Activated CD8-positive, alpha-beta memory T cell treated with anti-CD3 and anti-CD28 coated beads, Interleukin-2, amount 10 ng/mL, durations not matched to agents 7 days and 5 days (primary cell): Measurements from ENCODE around the gene PACRG. TPM values are rescaled to one million over a fixed set of nuclear protein-coding genes. Genes with fewer than 3 reads are reported as not detected.

Experiments
- ATAC-seq: fragments of 150-1000 bp; cut with Tn5 transposase; one replicate; pipeline ENCODE4 v1.10.0; 2021; ENCODE audit warnings: moderate library complexity
- CTCF ChIA-PET: fragments of 350-600 bp; sonication (Branson Sonifier 250); formaldehyde crosslinking; loops from one replicate; lab custom pipeline; 2021; ENCODE audit warnings: antibody characterized with exemption; lab: Charles Lee
- DNase-seq: peaks from one replicate; pipeline ENCODE4 v3.0.0-alpha.2; 2020
- H3K27ac Mint-ChIP-seq: one replicate; pipeline ENCODE4 v1.8.0; 2021; ENCODE audit warnings: mild to moderate bottlenecking, mixed read lengths
- H3K27me3 Mint-ChIP-seq: one replicate; pipeline ENCODE4 v1.8.0; 2021; ENCODE audit warnings: mixed read lengths
- H3K36me3 Mint-ChIP-seq: one replicate; pipeline ENCODE4 v1.8.0; 2021; ENCODE audit warnings: mild to moderate bottlenecking, mixed read lengths
- H3K4me1 Mint-ChIP-seq: one replicate; pipeline ENCODE4 v1.8.0; 2021; ENCODE audit warnings: mixed read lengths
- H3K4me3 Mint-ChIP-seq: one replicate; pipeline ENCODE4 v1.8.0; 2021; ENCODE audit warnings: mild to moderate bottlenecking, moderate library complexity, mixed read lengths
- H3K9me3 Mint-ChIP-seq: one replicate; pipeline ENCODE4 v1.8.0; 2022; ENCODE audit warnings: low read depth, mixed read lengths
- total RNA-seq, 2 experiments: library from RNA; stranded (reverse); gene quantifications; one replicate each; pipeline ENCODE4 v1.2.3, GENCODE V29; 2021

PACRG gene
- total RNA-seq, 2 experiments from 2014 or later: not detected

- Mint-ChIP-seq H3K36me3 (no peaks in the 10 kb centered on the region), H3K4me3 (no peak overlapping the region), H3K27ac (no peak overlapping the region), H3K9me3 (no peaks in the 10 kb centered on the region), H3K4me1 (no peaks in the 10 kb centered on the region), H3K27me3 (peaks cover 2% of the 10 kb centered on the region)
- no peak for ATAC-seq
- no peak for DNase-seq
- CTCF ChIA-PET: no interaction called here
Observed at GRCh38 chr6:163177007-163177406, 449.2 kb downstream of the PACRG start.

- ATAC-seq (no peak), DNase-seq (no peak)
- H3K4me1 Mint-ChIP-seq: no peaks in the 10 kb centered on the region
- no peak overlapping the region for H3K4me3 Mint-ChIP-seq
- CTCF ChIA-PET: no interaction called here
- peaks cover 2% of the 10 kb centered on the region for H3K27me3 Mint-ChIP-seq
- no peaks in the 10 kb centered on the region for H3K9me3 Mint-ChIP-seq
- H3K36me3 Mint-ChIP-seq: no peaks in the 10 kb centered on the region
- no peak overlapping the region for H3K27ac Mint-ChIP-seq
Observed at GRCh38 chr6:163177892-163178420, 450.2 kb downstream of the PACRG start.

- Mint-ChIP-seq H3K27ac (no peak overlapping the region), H3K9me3 (no peaks in the 10 kb centered on the region), H3K4me1 (no peaks in the 10 kb centered on the region), H3K36me3 (no peaks in the 10 kb centered on the region), H3K4me3 (no peak overlapping the region), H3K27me3 (peaks cover 2% of the 10 kb centered on the region)
- no peak for ATAC-seq
- no peak for DNase-seq
- CTCF ChIA-PET: interaction anchor here (1.1 kb wide), 1 partner anchor 9 kb away, joined by 3 read pairs; no protein-coding TSS in a partner anchor
Observed at GRCh38 chr6:163179061-163179460, 451.3 kb downstream of the PACRG start.

DNA sequence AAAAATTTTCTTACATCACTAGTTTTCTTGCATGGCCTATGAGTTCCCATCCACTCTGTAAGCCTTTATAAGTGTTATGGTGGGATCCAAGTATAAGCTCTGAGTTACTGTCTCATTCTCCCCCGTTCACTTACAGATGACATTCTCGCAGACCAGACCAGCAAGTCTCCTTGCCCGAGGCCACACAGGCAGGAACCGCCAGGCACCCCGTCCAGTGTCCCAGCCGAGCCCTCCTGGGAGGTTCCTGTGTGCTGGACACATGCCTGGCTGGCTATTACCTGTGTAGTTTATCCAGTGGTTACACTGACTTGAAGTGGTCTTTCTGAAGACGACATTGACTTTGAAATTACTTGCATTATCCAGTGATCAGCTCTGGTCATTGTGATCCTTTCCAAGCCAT, 451.9 kb downstream of the PACRG start:
- no peak overlapping the region for H3K4me3 Mint-ChIP-seq
- no peaks in the 10 kb centered on the region for H3K4me1 Mint-ChIP-seq
- H3K27me3 Mint-ChIP-seq: peaks cover 2% of the 10 kb centered on the region
- H3K9me3 Mint-ChIP-seq: no peaks in the 10 kb centered on the region
- H3K27ac Mint-ChIP-seq: no peak overlapping the region
- ATAC-seq (no peak), DNase-seq (no peak)
- CTCF ChIA-PET: interaction anchor here (1.1 kb wide), 1 partner anchor 9 kb away, joined by 3 read pairs; no protein-coding TSS in a partner anchor
- H3K36me3 Mint-ChIP-seq: no peaks in the 10 kb centered on the region

DNA sequence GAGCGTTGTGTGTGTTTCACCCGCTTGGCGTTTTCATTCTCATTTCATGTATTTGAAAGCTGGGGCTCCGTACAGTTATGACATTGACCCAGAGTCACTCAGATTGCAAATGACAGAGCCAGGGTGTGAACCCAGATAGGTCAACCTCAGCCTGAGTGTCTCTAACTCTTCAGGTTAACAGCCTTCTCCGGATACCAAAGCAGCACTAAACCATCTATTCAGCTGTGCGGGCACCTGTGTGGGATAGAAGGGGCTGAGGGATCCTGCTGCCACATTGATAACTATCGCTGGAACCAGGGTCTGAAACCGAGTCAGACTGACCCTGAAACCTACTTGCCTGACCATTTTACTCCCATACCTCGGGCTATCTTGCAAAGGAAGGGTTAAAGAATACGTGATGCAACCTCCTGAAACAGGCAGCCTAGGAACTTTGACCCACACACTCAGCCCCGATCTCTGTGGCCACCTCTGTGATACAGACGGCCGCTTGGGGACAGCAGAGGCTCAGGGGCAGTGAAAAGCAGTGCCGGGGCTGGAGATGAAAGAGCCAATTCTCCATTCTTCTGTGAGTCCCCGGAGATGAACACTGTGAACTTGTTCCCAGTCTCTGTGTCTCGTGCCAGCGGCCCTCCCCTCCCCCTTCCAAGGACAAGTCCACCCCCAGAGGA, 453.2 kb downstream of the PACRG start:
- CTCF ChIA-PET: no interaction called here
- no peak for ATAC-seq
- DNase-seq: no peak
- no peaks in the 10 kb centered on the region for H3K9me3 Mint-ChIP-seq
- no peaks in the 10 kb centered on the region for H3K4me1 Mint-ChIP-seq
- peaks cover 2% of the 10 kb centered on the region for H3K27me3 Mint-ChIP-seq
- no peak overlapping the region for H3K27ac Mint-ChIP-seq
- no peak overlapping the region for H3K4me3 Mint-ChIP-seq
- H3K36me3 Mint-ChIP-seq: no peaks in the 10 kb centered on the region

GRCh38 chr6:163181666-163182180, 453.9 kb downstream of the PACRG start:
- CTCF ChIA-PET: no interaction called here
- DNase-seq (no peak), ATAC-seq (no peak)
- no peaks in the 10 kb centered on the region for H3K4me1 Mint-ChIP-seq
- no peak overlapping the region for H3K27ac Mint-ChIP-seq
- no peaks in the 10 kb centered on the region for H3K9me3 Mint-ChIP-seq
- no peaks in the 10 kb centered on the region for H3K36me3 Mint-ChIP-seq
- H3K27me3 Mint-ChIP-seq: peaks cover 2% of the 10 kb centered on the region
- no peak overlapping the region for H3K4me3 Mint-ChIP-seq

DNA sequence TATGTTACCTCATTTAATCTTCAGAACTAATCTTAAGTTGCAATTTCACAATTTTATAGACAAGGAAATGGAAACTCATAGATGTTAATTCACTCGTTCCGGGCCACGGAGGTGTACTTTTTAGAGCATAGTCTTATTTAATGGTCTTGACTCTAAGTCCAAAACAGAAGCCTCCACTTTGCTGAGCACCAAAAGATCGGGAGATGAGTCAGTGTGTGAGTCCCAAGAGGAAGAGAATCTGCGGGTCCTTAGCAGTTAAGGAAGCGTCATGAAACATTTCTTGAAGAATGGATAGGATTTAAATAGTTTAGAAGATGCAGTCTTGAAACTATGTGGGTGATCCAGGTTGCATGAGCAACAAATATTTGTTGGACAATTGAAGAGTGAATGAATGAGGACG, 454.9 kb downstream of the PACRG start:
- ATAC-seq: no peak
- H3K9me3 Mint-ChIP-seq: no peaks in the 10 kb centered on the region
- no peak overlapping the region for H3K4me3 Mint-ChIP-seq
- H3K36me3 Mint-ChIP-seq: no peaks in the 10 kb centered on the region
- CTCF ChIA-PET: no interaction called here
- H3K27me3 Mint-ChIP-seq: peaks cover 2% of the 10 kb centered on the region
- DNase-seq: no peak
- H3K4me1 Mint-ChIP-seq: no peaks in the 10 kb centered on the region
- H3K27ac Mint-ChIP-seq: no peak overlapping the region

DNA sequence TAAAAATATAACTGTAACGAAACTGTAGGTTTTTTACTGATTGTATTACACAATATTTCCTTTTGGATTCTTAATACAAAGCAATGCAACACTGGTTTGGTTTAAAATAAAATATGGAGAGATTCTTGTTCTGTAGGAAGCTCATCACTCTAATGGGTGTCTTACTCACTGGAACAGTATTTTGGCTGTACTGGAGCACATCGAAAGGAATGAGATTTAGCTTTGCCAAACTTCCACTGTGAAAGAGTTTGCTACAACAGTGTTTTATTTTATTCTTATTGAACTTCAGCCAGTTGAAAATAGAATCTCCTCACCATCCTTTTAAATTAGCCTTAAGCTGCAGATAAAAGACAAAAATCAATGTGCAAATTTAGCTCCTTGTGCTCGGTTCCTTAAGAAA, 456.0 kb downstream of the PACRG start:
- Mint-ChIP-seq H3K9me3 (no peaks in the 10 kb centered on the region), H3K4me1 (no peaks in the 10 kb centered on the region), H3K4me3 (no peak overlapping the region), H3K27ac (no peak overlapping the region), H3K36me3 (no peaks in the 10 kb centered on the region), H3K27me3 (no peaks in the 10 kb centered on the region)
- DNase-seq (no peak), ATAC-seq (no peak)
- CTCF ChIA-PET: no interaction called here

DNA sequence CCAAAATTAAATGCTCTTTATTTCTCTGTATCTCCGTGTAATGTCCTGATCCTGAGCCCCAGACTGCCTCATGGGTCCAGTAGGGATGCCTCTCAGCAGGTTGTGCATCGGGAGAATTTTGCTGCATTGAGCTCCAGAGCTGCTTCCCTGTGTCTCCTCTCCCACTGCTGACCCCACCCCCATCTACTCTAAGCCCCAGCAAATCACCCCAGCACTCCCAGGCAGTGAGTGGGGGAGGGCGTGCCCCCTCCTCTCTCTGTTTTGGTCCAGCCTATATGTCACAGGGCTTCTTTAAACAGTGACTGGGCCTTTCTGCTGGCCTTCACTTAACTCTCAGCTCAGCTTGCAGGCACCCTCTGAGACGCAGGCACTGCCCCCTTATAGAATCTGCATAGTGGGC, 458.0 kb downstream of the PACRG start:
- Mint-ChIP-seq H3K4me3 (no peak overlapping the region), H3K4me1 (no peaks in the 10 kb centered on the region), H3K36me3 (no peaks in the 10 kb centered on the region), H3K9me3 (no peaks in the 10 kb centered on the region), H3K27ac (no peak overlapping the region), H3K27me3 (no peaks in the 10 kb centered on the region)
- CTCF ChIA-PET: no interaction called here
- no peak for ATAC-seq
- DNase-seq: no peak

- H3K9me3 Mint-ChIP-seq: no peaks in the 10 kb centered on the region
- ATAC-seq (no peak), DNase-seq (no peak)
- H3K4me3 Mint-ChIP-seq: no peak overlapping the region
- H3K27me3 Mint-ChIP-seq: no peaks in the 10 kb centered on the region
- H3K27ac Mint-ChIP-seq: no peak overlapping the region
- no peaks in the 10 kb centered on the region for H3K4me1 Mint-ChIP-seq
- CTCF ChIA-PET: no interaction called here
- H3K36me3 Mint-ChIP-seq: no peaks in the 10 kb centered on the region
Observed at GRCh38 chr6:163186527-163186926, 458.8 kb downstream of the PACRG start.

DNA sequence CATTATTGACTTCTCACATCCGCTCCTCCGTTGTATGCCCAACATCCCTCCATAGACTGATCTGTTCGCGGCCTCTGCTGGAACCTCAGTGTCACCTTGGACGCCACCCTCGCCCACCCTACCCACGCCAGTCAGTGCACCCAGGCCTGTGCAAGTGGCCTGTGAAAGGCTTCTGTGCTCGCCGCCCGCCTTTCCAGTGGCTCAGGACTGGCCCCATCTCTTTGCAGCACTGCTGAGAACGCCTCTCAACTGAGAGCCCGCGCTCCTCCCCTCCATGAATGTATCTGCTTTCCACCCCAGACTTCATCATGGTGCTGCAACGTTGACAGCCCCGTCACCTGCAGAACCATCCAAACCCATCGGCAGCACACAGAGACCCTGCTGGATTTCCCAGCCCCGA, 459.4 kb downstream of the PACRG start:
- CTCF ChIA-PET: no interaction called here
- Mint-ChIP-seq H3K27me3 (no peaks in the 10 kb centered on the region), H3K4me3 (no peak overlapping the region), H3K27ac (no peak overlapping the region), H3K36me3 (no peaks in the 10 kb centered on the region), H3K4me1 (no peaks in the 10 kb centered on the region), H3K9me3 (no peaks in the 10 kb centered on the region)
- ATAC-seq (no peak), DNase-seq (no peak)

- H3K4me3 Mint-ChIP-seq: no peak overlapping the region
- CTCF ChIA-PET: no interaction called here
- H3K27ac Mint-ChIP-seq: no peak overlapping the region
- peaks cover under 1% of the 10 kb centered on the region for H3K27me3 Mint-ChIP-seq
- H3K4me1 Mint-ChIP-seq: no peaks in the 10 kb centered on the region
- no peaks in the 10 kb centered on the region for H3K36me3 Mint-ChIP-seq
- ATAC-seq: no peak
- no peak for DNase-seq
- no peaks in the 10 kb centered on the region for H3K9me3 Mint-ChIP-seq
Observed at GRCh38 chr6:163187606-163188005, 459.8 kb downstream of the PACRG start.

GRCh38 chr6:163188746-163189145, 461.0 kb downstream of the PACRG start:
- Mint-ChIP-seq H3K4me1 (no peaks in the 10 kb centered on the region), H3K9me3 (no peaks in the 10 kb centered on the region), H3K27me3 (peaks cover 3% of the 10 kb centered on the region), H3K36me3 (no peaks in the 10 kb centered on the region), H3K27ac (no peak overlapping the region), H3K4me3 (no peak overlapping the region)
- DNase-seq: no peak
- CTCF ChIA-PET: no interaction called here
- no peak for ATAC-seq

- DNase-seq (no peak), ATAC-seq (no peak)
- no peak overlapping the region for H3K4me3 Mint-ChIP-seq
- H3K4me1 Mint-ChIP-seq: no peaks in the 10 kb centered on the region
- H3K27me3 Mint-ChIP-seq: peaks cover 3% of the 10 kb centered on the region
- H3K36me3 Mint-ChIP-seq: no peaks in the 10 kb centered on the region
- H3K27ac Mint-ChIP-seq: no peak overlapping the region
- CTCF ChIA-PET: no interaction called here
- no peaks in the 10 kb centered on the region for H3K9me3 Mint-ChIP-seq
Observed at GRCh38 chr6:163189609-163190008, 461.8 kb downstream of the PACRG start.
